HepG2 (cell line): ENCODE results near the gene C1RL. TPM values are rescaled to one million over a fixed set of nuclear protein-coding genes. Genes with fewer than 3 reads are reported as not detected.

Experiments
- CTCF ChIP-seq: sonication (generic); formaldehyde crosslinking; IDR thresholded peaks from 2 replicates; pipeline ENCODE4 v1.5.0; 2020; ENCODE audit warnings: mild to moderate bottlenecking, missing genetic modification reagents, moderate library complexity
- GPBP1L1 ChIP-seq: sonication (generic); formaldehyde crosslinking; IDR thresholded peaks from 2 replicates; pipeline ENCODE4 v1.5.0; 2020; ENCODE audit warnings: mild to moderate bottlenecking, missing genetic modification reagents
- HMG20B ChIP-seq: conservative IDR thresholded peaks from 2 replicates; pipeline ENCODE4 v1.6.1; 2016; ENCODE audit warnings: missing genetic modification reagents, missing compliant biosample characterization
- HOXA9 ChIP-seq: sonication (generic); formaldehyde crosslinking; IDR thresholded peaks from 2 replicates; pipeline ENCODE4 v1.8.1; 2022; ENCODE audit warnings: missing genetic modification reagents, mild to moderate bottlenecking, moderate library complexity, borderline replicate concordance
- KLF9 ChIP-seq: IDR thresholded peaks from 2 replicates; pipeline ENCODE4 v1.6.1; 2016; ENCODE audit warnings: low read depth
- MAFG ChIP-seq: sonication (generic); formaldehyde crosslinking; IDR thresholded peaks from 2 replicates; pipeline ENCODE4 v1.5.1; 2020; ENCODE audit warnings: mild to moderate bottlenecking, missing genetic modification reagents
- PCBP2 ChIP-seq: fragments of 200-400 bp; formaldehyde crosslinking; optimal IDR thresholded peaks from 2 replicates; pipeline ENCODE3; 2018; ENCODE audit warnings: low read length, low read depth; ENCODE audit not compliant: poor library complexity, severe bottlenecking
- PITX1 ChIP-seq: sonication (generic); formaldehyde crosslinking; IDR thresholded peaks from 2 replicates; pipeline ENCODE4 v1.5.1; 2020; ENCODE audit warnings: mild to moderate bottlenecking, missing genetic modification reagents
- PLRG1 ChIP-seq: fragments of 450-650 bp; conservative IDR thresholded peaks from 2 replicates; pipeline ENCODE4 v1.6.1; 2016
- RAD21 ChIP-seq: fragments of 450-650 bp; formaldehyde crosslinking; IDR thresholded peaks from 2 replicates; pipeline ENCODE4 v1.5.0; 2020; ENCODE audit warnings: mild to moderate bottlenecking
- TGIF2 ChIP-seq: IDR thresholded peaks from 2 replicates; pipeline ENCODE4 v1.6.1; 2016; ENCODE audit warnings: control low read depth, missing compliant biosample characterization
- THAP7 ChIP-seq: sonication (generic); formaldehyde crosslinking; IDR thresholded peaks from 2 replicates; pipeline ENCODE4 v1.8.1; 2023; ENCODE audit warnings: mild to moderate bottlenecking, missing genetic modification reagents
- TOPORS ChIP-seq: sonication (generic); formaldehyde crosslinking; IDR thresholded peaks from 2 replicates; pipeline ENCODE4 v1.8.0; 2023; ENCODE audit warnings: mild to moderate bottlenecking, missing genetic modification reagents
- USF2 ChIP-seq, 2 experiments: sonication (generic) in 1 of 2; formaldehyde crosslinking in 1 of 2; IDR thresholded peaks; 2 replicates each; pipeline versions ENCODE4 v1.5.1 to v1.6.1; 2011 to 2020; ENCODE audit warnings: borderline replicate concordance in 1 of 2, low read depth in 1 of 2, low read length in 1 of 2, mild to moderate bottlenecking in 1 of 2, missing genetic modification reagents in 1 of 2, moderate library complexity in 1 of 2
- ZBTB14 ChIP-seq: sonication (generic); formaldehyde crosslinking; IDR thresholded peaks from 2 replicates; pipeline ENCODE4 v1.4.0; 2020; ENCODE audit warnings: missing genetic modification reagents
- ZFP90 ChIP-seq: sonication (generic); formaldehyde crosslinking; IDR thresholded peaks from 2 replicates; pipeline ENCODE4 v1.8.0; 2022; ENCODE audit warnings: missing genetic modification reagents, mild to moderate bottlenecking, inconsistent platforms, borderline replicate concordance
- ZKSCAN8 ChIP-seq: IDR thresholded peaks from 2 replicates; pipeline ENCODE4 v1.6.1; 2016; ENCODE audit warnings: borderline replicate concordance, missing genetic modification reagents, missing compliant biosample characterization
- ZNF224 ChIP-seq: sonication (generic); formaldehyde crosslinking; IDR thresholded peaks from 2 replicates; pipeline ENCODE4 v1.5.0; 2020; ENCODE audit warnings: mild to moderate bottlenecking, missing genetic modification reagents
- ZNF329 ChIP-seq: sonication (generic); formaldehyde crosslinking; IDR thresholded peaks from 2 replicates; pipeline ENCODE4 v1.9.0; 2021; ENCODE audit warnings: low read depth, mild to moderate bottlenecking, missing genetic modification reagents
- ZNF468 ChIP-seq: sonication (generic); formaldehyde crosslinking; IDR thresholded peaks from 2 replicates; pipeline ENCODE4 v1.8.0; 2022; ENCODE audit warnings: mild to moderate bottlenecking, moderate library complexity, missing genetic modification reagents
- ZNF597 ChIP-seq: sonication (generic); formaldehyde crosslinking; IDR thresholded peaks from 2 replicates; pipeline ENCODE4 v1.5.0; 2020; ENCODE audit warnings: missing genetic modification reagents
- ZNF781 ChIP-seq: sonication (generic); formaldehyde crosslinking; IDR thresholded peaks from 2 replicates; pipeline ENCODE4 v1.5.1; 2020; ENCODE audit warnings: borderline replicate concordance, mild to moderate bottlenecking, missing genetic modification reagents; ENCODE audit errors: not compliant biosample characterization
- polyA plus RNA-seq, 8 experiments: library from polyadenylated mRNA; depleted of rRNA in 3 of 8; stranded (reverse) in 7 of 8; unstranded in 1 of 8; fragments of >200 nt; fragmentation: Illumina TruSeq in 4 of 8; extraction: Trizol in 4 of 8; gene quantifications; 2 replicates each; pipeline versions ENCODE4 v1.2.1 to v1.2.3, GENCODE V29; 2011 to 2016; ENCODE audit warnings: low read depth in 4 of 8, missing spikeins in 1 of 8, mixed read lengths in 1 of 8; ENCODE audit not compliant: insufficient read depth in 1 of 8
- total RNA-seq, 5 experiments: library from RNA; depleted of rRNA; stranded (reverse); fragments of >200 nt; fragmentation: Illumina TruSeq; extraction: Trizol; gene quantifications; 2 replicates each; pipeline ENCODE4 v1.2.3, GENCODE V29; 2016; ENCODE audit warnings: low read depth in 1 of 5

The C1RL gene
- total and polyA plus RNA-seq, 2 of the 13 experiments (the other 11 are each of a cell fraction or from before 2014, with no cell fraction given): 28.9 to 53.1 TPM

- TF ChIP-seq GPBP1L1 (CRISPR knock-in tag) (no peak), TGIF2 (no peak), HMG20B (0 out of 2 replicates have a peak, but pooled peaks have one; percentile 19), RAD21 (peak; percentile 96), TOPORS (CRISPR knock-in tag) (no peak), PITX1 (no peak), PLRG1 (no peak), ZNF781 (CRISPR knock-in tag) (no peak), CTCF (CRISPR knock-in tag) (peak; percentile 94), ZNF468 (no peak), ZFP90 (CRISPR knock-in tag) (no peak), ZNF224 (CRISPR knock-in tag) (no peak), ZNF597 (CRISPR knock-in tag) (no peak), HOXA9 (CRISPR knock-in tag) (no peak), PCBP2 (no peak), THAP7 (CRISPR knock-in tag) (no peak), KLF9 (CRISPR knock-in tag) (no peak), ZBTB14 (CRISPR knock-in tag) (no peak), MAFG (0 out of 2 replicates have a peak, but pooled peaks have one; percentile 29), ZKSCAN8 (no peak; the same call in 1 of the 2 replicates), ZNF329 (CRISPR knock-in tag) (no peak), USF2 (IDR thresholded peaks at IDR 0.05; ENCODE audit: low read depth, low read length) (no peak), USF2 (CRISPR knock-in tag; IDR thresholded peaks at IDR 0.05; ENCODE audit: borderline replicate concordance) (no peak)
Measured at GRCh38 chr12:7060353-7060954, 48.6 kb downstream of the C1RL start, which contains the start of gene C1S (continued).
